Measurements from ENCODE around the gene VDAC1.

VDAC1 gene

GRCh38 chr5:133962801-133963476, 41.8 kb downstream of the VDAC1 start:
- no peak overlapping the region for H3K27ac ChIP-seq
- TF ChIP-seq CTCF (conservative IDR thresholded peaks at IDR 0.05), result no peak

- TF ChIP-seq CTCF (conservative IDR thresholded peaks at IDR 0.05), result no peak
- no peak overlapping the region for H3K27ac ChIP-seq
Measured at GRCh38 chr5:133962131-133962530, 42.6 kb downstream of the VDAC1 start.

- no peak overlapping the region for H3K27ac ChIP-seq
- no peak for TF ChIP-seq CTCF (conservative IDR thresholded peaks at IDR 0.05)
Measured at GRCh38 chr5:133959643-133960042, 45.1 kb downstream of the VDAC1 start.

GRCh38 chr5:133957591-133957990, 47.2 kb downstream of the VDAC1 start:
- TF ChIP-seq CTCF (conservative IDR thresholded peaks at IDR 0.05), result no peak
- H3K27ac ChIP-seq, result peak overlapping the region; percentile 86

- no peak for TF ChIP-seq CTCF (conservative IDR thresholded peaks at IDR 0.05)
- peak overlapping the region; percentile 86 for H3K27ac ChIP-seq
Measured at GRCh38 chr5:133957080-133957479, 47.7 kb downstream of the VDAC1 start.

- peak overlapping the region; percentile 86 for H3K27ac ChIP-seq
Measured at GRCh38 chr5:133956196-133956595, 48.6 kb downstream of the VDAC1 start.

GRCh38 chr5:133953568-133954145, 51.1 kb downstream of the VDAC1 start:
- no peak for TF ChIP-seq CTCF (conservative IDR thresholded peaks at IDR 0.05)
- H3K27ac ChIP-seq, result no peak overlapping the region

All from VCaP (cell line).